LNCAP (cell line): ENCODE results near the gene SULT4A1.

Experiments
- TF ChIP-seq, protein P1 (sequence below): fragments of 450-650 bp; IDR thresholded peaks from 2 replicates; pipeline ENCODE4 v1.5.1; 2017; ENCODE audit warnings: mild to moderate bottlenecking

The SULT4A1 gene

DNA sequence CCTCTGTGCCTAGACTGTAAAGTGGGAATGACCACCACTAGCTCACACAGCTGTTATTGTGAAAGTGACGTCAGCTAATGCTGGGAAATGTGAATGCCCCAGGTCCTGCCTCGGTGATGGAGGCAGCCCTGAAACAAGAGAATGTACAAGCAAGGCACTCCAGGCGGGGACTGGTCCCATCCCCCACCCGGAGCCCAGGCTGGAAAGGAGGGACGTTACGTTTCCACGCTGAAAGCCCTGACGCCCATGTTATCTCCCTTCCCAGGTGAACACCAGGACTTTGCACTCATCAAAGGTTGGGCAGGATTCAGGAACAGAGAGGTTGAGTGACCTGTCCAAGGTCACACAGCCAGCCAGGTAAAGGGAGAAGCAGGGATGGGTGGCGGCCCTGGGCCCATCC lies 784 bp downstream of the SULT4A1 start:
- TF ChIP-seq, protein P1, sequence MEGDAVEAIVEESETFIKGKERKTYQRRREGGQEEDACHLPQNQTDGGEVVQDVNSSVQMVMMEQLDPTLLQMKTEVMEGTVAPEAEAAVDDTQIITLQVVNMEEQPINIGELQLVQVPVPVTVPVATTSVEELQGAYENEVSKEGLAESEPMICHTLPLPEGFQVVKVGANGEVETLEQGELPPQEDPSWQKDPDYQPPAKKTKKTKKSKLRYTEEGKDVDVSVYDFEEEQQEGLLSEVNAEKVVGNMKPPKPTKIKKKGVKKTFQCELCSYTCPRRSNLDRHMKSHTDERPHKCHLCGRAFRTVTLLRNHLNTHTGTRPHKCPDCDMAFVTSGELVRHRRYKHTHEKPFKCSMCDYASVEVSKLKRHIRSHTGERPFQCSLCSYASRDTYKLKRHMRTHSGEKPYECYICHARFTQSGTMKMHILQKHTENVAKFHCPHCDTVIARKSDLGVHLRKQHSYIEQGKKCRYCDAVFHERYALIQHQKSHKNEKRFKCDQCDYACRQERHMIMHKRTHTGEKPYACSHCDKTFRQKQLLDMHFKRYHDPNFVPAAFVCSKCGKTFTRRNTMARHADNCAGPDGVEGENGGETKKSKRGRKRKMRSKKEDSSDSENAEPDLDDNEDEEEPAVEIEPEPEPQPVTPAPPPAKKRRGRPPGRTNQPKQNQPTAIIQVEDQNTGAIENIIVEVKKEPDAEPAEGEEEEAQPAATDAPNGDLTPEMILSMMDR, result no peak

DNA sequence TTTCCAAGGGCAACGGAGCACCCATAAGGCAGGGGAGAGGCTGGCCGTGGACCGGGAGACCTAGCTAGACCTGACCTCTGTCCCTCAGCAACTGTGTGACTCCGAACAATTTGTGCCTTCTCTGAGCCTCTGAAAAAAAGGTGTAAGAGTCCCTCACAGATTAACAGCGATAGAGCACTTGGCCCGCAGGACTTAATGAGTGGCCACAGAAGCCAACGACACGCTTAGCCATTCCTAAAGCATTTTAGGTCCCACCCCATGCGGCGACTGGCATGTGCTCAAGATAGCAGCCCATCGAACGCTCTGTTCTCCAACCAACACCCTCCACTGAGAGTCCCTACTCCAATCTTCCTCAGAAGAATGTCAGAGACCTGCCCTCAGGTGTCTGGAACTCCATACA lies 1.5 kb downstream of the SULT4A1 start:
- TF ChIP-seq, protein P1, result no peak

DNA sequence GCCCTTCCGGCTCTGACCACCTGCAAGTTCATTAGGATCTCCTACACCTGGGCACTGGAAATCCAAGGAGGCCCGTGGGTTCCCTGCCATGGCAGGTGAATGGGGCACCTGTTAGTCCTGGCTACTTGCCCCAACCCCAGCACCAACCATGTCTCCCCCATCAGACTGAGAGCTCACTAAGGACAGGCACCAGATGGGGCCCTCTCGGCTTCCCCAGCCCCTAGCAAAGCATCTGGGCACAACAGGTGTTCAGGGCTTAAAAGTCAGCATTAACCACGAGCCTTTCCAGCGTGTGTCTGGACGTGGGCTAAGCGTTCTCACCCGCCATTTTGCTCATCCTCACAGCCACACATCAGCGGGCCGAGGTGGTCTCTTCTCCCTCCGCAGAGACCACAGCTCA lies 2.2 kb downstream of the SULT4A1 start:
- TF ChIP-seq, protein P1, result no peak

DNA sequence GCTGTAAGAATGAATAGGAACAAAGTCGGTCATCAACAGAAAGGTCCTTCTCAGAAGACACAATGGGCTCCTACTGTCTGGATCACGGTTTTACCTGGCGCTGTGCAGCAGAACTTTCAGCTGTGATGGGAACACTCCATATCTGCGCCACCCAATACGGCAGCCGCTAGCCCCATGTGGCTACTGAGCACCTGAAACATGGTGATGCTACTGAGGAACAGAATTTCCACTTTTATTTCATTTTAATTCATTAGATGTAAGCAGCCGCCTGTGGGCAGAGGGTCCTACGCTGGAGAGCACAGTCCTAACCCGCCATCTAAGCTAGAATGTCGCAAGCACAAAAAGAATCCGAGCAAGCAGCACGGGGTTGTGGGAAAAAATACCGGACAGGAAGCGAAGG lies 2.7 kb downstream of the SULT4A1 start:
- TF ChIP-seq, protein P1, result no peak

DNA sequence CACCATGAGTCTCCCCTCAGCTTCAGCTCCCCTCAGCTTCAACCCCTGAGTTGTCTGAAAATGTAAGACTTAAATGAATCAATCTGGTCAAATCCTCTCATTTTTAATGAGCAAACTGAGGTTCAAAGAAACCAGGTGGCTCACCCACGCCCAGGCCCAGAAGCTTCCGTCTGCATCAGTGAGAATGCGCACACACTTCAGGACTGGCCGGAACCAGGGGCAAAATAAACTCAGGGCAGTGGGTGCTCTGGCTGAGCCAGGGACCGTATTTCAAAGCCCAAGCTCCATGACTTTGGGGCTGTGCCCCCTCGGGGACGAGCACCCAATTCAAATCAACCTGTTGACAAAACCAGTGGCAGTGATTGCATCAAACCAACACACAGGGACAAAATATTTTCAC lies 3.1 kb downstream of the SULT4A1 start:
- TF ChIP-seq, protein P1, result no peak

DNA sequence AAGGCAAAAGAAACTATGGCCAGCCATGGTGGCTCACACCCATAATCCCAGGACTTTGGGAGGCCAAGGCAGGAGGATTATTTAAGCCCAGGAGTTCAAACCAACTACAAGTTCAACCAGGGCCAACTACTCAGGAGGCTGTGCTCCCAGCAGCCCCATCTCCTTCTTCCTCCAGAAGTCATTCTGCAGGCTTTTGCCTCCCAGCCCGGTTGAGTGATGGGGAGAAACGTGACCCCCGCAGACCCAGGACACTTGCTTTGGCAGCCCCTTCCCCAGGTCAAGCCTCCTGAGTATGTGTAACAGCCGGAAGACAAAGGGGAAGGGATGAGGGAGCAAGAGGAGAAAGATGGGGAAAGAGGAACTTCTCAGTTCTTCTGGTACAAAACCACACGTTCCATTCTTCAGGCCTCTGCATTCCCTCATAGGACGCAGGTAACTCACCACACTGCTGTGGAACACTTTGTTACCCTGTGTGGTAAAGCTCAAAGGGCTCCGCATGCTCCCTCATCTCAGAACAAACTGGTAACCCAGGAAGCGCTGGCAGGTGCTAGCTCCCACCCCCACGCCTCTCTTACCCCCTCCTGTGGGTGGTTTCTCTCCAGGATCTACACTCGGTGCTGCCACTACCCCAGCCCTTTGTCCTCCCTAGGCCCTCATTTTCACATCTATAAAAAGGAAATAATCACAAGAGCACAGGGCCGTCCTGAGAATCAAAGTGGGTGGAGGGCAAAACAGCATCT lies 4.0 kb downstream of the SULT4A1 start:
- TF ChIP-seq, protein P1, result no peak

DNA sequence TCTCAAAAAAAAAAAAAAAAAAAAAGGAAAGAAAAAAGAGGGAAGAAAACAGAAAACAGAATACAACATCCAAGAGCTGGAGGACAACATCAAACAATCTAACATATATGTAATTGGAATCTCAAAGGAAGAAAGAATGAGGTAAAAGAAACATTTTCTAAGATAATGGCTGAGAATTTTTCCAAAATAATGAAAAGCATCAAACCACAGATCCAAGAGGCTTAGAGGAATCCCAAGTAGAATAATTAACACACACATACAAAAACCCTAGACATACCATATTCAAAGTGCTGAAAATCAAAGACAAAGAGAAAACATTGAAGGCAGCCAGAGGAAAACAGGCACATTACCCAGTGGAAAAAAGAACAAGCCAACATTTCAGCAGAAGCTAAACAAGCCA lies 4.9 kb downstream of the SULT4A1 start:
- TF ChIP-seq, protein P1, result no peak

DNA sequence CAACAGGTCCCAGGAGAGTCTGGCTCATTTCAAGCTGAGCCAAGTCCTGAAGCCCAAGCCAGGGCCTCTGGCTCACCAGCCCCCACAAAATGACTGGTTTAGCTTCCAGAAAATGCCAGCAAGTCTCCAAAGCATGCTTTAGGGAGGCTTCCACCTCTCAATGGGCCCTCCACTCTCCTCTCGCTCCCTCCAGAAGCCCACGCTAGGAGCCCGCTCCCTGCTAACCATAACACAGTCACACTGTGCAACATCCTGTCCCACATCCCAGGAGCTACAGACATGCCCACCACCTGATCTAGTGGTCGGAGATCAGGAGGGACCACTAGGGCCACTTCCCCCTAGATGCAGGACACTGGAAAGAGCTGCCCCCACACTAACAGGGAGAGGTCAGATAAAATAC lies 6.9 kb downstream of the SULT4A1 start:
- TF ChIP-seq, protein P1, result no peak
